ENCODE results near the gene LSM3.

- TF ChIP-seq POLR2A (IDR thresholded peaks at IDR 0.05; ENCODE audit: low read length) (no peak), GATA1 (IDR thresholded peaks at IDR 0.05; ENCODE audit: low read depth, low read length) (no peak)
These were observed 41.6 kb upstream of the LSM3 start for GRCh38 chr3:14137004-14137403.

Data from erythroblast (primary cell).